ENCODE data around the gene ASIC2. TPM values are rescaled to one million over a fixed set of nuclear protein-coding genes. Genes with fewer than 3 reads are reported as not detected.

Gene ASIC2
- total RNA-seq, 2 experiments from 2014 or later, result not detected

DNA sequence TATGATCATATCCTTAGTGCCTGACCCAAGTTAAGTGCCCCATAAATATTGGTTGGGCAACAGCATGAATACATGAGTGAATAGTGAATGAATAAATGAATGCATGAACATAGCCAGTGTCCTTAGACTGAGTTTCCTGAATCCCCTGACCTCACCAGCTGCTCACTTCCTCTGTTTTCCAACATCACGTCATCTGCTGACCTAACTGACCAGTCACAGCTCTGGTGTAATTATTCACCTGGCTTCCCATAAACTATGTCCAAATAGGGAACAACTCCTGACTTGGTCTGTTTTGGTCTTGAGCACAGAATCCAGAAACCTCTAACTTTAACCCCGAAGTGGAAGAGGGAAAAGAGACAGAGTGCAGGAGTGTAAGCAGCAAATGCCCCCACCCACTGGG lies 83.4 kb downstream of the ASIC2 start:
- Mint-ChIP-seq H3K4me3 (no peak overlapping the region), H3K36me3 (ENCODE audit: low read depth) (no peaks in the 10 kb centered on the region), H3K27me3 (ENCODE audit: low read depth) (peaks cover 3% of the 10 kb centered on the region), H3K4me1 (ENCODE audit: low read depth) (no peaks in the 10 kb centered on the region), H3K9me3 (ENCODE audit: insufficient read depth) (no peaks in the 10 kb centered on the region), H3K27ac (no peak overlapping the region)
- ATAC-seq (no peak), DNase-seq (no peak)
- CTCF ChIA-PET, result no interaction called here
- POLR2A ChIA-PET, result no interaction called here

DNA sequence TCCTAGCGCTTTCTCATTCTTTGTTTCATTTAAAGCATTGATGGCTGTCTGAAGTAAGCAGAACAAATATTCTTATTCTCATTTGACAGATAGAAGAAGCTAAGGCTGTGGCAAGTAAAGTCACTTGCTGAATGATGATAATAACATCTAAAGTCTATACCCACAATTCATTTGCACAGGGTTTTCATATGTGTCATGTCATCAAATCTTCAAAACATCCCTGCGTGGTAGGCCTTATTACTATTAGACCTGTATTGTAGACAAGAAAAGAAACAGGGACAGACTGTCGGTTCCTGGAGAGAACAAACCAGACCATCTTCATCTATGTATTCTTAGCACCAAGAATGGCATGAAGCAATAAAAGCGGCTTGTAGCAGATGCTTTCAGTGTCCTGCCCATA lies 85.9 kb downstream of the ASIC2 start:
- no peak for ATAC-seq
- no peaks in the 10 kb centered on the region for H3K9me3 Mint-ChIP-seq (ENCODE audit: insufficient read depth)
- no peak overlapping the region for H3K27ac Mint-ChIP-seq
- ChIA-PET POLR2A (no interaction called here), CTCF (no interaction called here)
- peaks cover 3% of the 10 kb centered on the region for H3K27me3 Mint-ChIP-seq (ENCODE audit: low read depth)
- no peak for DNase-seq
- H3K36me3 Mint-ChIP-seq (ENCODE audit: low read depth), result no peaks in the 10 kb centered on the region
- H3K4me3 Mint-ChIP-seq, result no peak overlapping the region
- no peaks in the 10 kb centered on the region for H3K4me1 Mint-ChIP-seq (ENCODE audit: low read depth)

DNA sequence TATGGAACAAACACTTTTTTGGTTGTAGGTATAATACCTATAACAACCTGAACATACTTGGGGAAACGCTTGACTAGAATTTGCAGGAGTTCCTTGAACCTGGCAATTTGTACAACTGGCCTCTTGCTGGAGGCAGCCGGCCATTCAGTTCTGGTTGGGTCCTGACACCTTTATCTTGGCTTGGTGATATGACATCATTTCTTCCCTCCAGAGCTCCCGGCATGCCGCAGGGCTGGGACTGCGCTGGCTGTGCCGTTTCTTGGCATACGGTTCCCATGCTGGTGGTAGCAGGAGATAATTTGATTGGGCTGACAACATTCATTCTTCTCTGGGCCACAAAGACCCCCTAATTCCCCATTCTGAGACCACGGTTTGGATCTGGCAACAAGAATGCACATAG lies 87.5 kb downstream of the ASIC2 start:
- Mint-ChIP-seq H3K9me3 (ENCODE audit: insufficient read depth) (no peaks in the 10 kb centered on the region), H3K27me3 (ENCODE audit: low read depth) (peaks cover 3% of the 10 kb centered on the region), H3K4me1 (ENCODE audit: low read depth) (no peaks in the 10 kb centered on the region), H3K4me3 (no peak overlapping the region), H3K36me3 (ENCODE audit: low read depth) (no peaks in the 10 kb centered on the region), H3K27ac (no peak overlapping the region)
- ChIA-PET CTCF (no interaction called here), POLR2A (no interaction called here)
- no peak for DNase-seq
- ATAC-seq, result no peak

DNA sequence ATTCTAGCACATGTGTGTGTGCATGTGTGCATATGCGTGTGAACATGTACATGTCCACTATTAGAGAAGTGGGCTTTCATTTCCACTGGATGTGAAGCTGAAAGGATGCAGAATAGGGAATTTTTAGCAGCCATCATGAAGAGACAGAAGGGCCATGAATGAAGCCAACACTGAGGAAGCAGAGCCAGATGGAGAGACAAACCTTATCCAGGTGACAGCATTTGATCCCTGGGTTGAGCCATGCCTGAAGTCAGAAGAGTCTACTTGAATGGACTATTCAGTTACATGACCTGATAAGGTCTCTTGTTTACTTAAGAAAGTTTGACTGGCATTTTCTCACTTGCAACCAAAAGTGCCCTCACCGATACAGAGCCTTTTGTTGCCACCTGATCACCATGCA lies 88.4 kb downstream of the ASIC2 start:
- DNase-seq (no peak), ATAC-seq (no peak)
- H3K27ac Mint-ChIP-seq, result no peak overlapping the region
- ChIA-PET CTCF (no interaction called here), POLR2A (no interaction called here)
- H3K27me3 Mint-ChIP-seq (ENCODE audit: low read depth), result peaks cover 3% of the 10 kb centered on the region
- no peak overlapping the region for H3K4me3 Mint-ChIP-seq
- no peaks in the 10 kb centered on the region for H3K9me3 Mint-ChIP-seq (ENCODE audit: insufficient read depth)
- H3K4me1 Mint-ChIP-seq (ENCODE audit: low read depth), result no peaks in the 10 kb centered on the region
- H3K36me3 Mint-ChIP-seq (ENCODE audit: low read depth), result no peaks in the 10 kb centered on the region

DNA sequence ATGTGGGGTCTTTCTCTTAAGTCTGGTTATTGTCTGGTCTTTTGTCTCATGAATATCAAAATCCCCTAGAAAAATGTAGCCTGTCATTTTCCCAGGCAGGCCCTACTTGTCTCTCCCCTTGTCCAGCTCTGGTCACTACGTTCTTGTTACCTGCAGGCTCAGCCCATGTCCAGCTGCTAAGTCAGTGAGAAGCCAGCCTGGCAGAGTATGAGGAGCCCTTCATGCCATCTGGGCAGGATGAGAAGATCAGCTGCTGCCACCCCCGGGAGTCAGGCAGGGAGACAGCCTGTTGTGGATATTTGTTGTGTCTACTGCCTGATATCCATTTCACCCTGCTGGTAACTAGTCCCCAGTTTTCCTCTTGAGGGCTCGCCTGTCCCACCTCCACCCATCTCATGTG lies 88.9 kb downstream of the ASIC2 start:
- Mint-ChIP-seq H3K4me1 (ENCODE audit: low read depth) (no peaks in the 10 kb centered on the region), H3K27ac (no peak overlapping the region), H3K36me3 (ENCODE audit: low read depth) (no peaks in the 10 kb centered on the region), H3K27me3 (ENCODE audit: low read depth) (peaks cover 3% of the 10 kb centered on the region), H3K9me3 (ENCODE audit: insufficient read depth) (no peaks in the 10 kb centered on the region), H3K4me3 (no peak overlapping the region)
- CTCF ChIA-PET, result no interaction called here
- DNase-seq (no peak), ATAC-seq (no peak)
- POLR2A ChIA-PET, result no interaction called here

DNA sequence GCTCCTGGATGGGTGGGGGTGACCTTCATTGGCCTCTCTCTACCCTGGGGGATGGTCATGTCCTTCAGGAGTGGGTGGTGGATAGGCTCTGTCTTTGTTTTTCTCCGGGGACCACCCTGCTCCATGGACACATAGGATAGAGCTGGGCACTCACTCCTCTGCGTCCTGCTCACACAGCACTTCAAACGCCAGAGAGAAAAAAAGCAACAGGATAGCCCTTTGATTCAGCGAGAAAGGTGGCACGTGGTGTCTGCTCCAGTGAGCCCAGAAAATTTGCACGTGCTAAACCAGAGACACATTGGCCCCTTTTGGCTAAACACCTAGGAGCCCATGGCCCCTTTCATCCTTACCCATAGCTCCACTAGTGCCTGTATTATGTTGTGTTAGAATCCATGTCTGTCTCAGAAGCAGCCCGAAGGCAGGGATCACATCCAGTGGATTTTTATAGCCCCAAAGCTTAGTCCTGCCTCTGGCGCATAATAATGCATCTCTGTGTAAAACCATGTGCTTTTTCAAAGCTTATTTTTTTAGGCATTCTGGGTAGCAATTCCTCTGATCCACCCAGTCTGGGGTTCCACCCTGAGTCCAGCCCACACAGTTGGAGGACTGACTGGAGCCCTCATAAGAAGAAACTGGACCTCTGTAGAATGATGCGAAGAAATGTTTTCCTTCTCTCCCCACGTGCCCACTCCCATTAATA lies 90.1 kb downstream of the ASIC2 start:
- no peak overlapping the region for H3K4me3 Mint-ChIP-seq
- no peaks in the 10 kb centered on the region for H3K36me3 Mint-ChIP-seq (ENCODE audit: low read depth)
- H3K27ac Mint-ChIP-seq, result no peak overlapping the region
- no peaks in the 10 kb centered on the region for H3K9me3 Mint-ChIP-seq (ENCODE audit: insufficient read depth)
- DNase-seq, result no peak
- no peaks in the 10 kb centered on the region for H3K27me3 Mint-ChIP-seq (ENCODE audit: low read depth)
- ChIA-PET CTCF (no interaction called here), POLR2A (no interaction called here)
- no peaks in the 10 kb centered on the region for H3K4me1 Mint-ChIP-seq (ENCODE audit: low read depth)
- ATAC-seq, result no peak

DNA sequence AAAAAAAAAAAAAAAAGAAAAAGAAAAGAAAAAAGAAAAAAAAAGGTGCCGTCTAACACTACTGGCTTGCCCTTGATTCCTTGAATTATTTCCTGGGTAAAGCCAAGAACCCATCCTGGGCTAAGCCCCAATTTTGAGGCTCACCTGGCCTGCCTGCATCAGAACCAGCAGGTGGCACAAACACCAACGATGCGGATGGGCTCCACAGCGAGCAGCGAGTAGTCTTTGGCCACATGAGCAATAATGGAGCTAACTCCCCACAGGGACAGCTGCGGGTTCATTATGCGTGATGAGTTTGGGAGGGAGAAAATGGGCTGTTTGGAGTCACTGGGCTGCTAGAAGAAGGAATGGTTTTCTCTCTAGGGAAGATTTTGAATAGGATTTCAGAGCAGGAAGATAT lies 91.1 kb downstream of the ASIC2 start:
- Mint-ChIP-seq H3K27me3 (ENCODE audit: low read depth) (no peaks in the 10 kb centered on the region), H3K27ac (no peak overlapping the region), H3K4me3 (no peak overlapping the region), H3K4me1 (ENCODE audit: low read depth) (no peaks in the 10 kb centered on the region), H3K36me3 (ENCODE audit: low read depth) (no peaks in the 10 kb centered on the region), H3K9me3 (ENCODE audit: insufficient read depth) (no peaks in the 10 kb centered on the region)
- CTCF ChIA-PET, result no interaction called here
- DNase-seq, result no peak
- ATAC-seq, result no peak
- POLR2A ChIA-PET, result no interaction called here

DNA sequence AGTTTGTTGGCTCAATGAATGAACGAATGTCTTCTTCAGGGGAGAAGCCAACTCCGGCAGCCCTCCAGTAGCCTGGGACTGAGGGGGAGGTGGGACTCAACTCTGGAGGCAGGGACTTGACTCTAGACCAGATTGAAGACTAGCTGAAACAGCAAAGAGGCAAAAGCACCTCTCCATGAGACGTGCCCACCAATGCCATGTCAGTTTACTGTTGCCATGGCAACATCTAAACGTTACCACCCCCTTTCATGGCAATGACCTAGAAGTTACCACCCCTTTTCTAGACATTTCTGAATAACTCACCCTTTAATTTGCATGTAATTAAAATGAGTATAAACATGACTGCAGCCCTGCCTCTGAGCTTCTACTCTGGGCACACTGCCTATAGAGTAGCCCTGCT lies 91.8 kb downstream of the ASIC2 start:
- ChIA-PET POLR2A (no interaction called here), CTCF (no interaction called here)
- Mint-ChIP-seq H3K4me3 (no peak overlapping the region), H3K4me1 (ENCODE audit: low read depth) (no peaks in the 10 kb centered on the region), H3K27ac (no peak overlapping the region), H3K27me3 (ENCODE audit: low read depth) (no peaks in the 10 kb centered on the region), H3K9me3 (ENCODE audit: insufficient read depth) (no peaks in the 10 kb centered on the region), H3K36me3 (ENCODE audit: low read depth) (no peaks in the 10 kb centered on the region)
- ATAC-seq (no peak), DNase-seq (no peak)

DNA sequence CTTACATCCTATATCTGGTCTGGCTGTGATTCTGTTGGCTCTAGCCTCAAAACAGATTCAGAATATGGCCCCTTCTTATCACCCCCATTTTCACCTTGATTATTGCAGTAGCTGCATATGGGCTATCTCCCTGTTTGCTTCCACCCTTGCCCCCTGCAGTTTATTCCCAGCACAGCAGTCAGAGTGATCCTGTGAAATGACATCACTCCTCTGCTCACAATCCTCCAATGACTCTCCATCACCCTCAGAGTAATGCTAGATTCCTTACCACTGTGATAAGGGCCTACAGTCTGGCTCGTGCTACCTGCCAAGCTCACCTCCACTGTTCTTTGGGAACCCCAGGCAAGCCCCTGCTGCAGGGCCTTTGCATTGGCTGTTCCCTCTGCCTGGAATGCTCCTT lies 92.5 kb downstream of the ASIC2 start:
- no peak for ATAC-seq
- ChIA-PET POLR2A (no interaction called here), CTCF (no interaction called here)
- Mint-ChIP-seq H3K4me3 (no peak overlapping the region), H3K36me3 (ENCODE audit: low read depth) (no peaks in the 10 kb centered on the region), H3K27me3 (ENCODE audit: low read depth) (no peaks in the 10 kb centered on the region), H3K4me1 (ENCODE audit: low read depth) (no peaks in the 10 kb centered on the region), H3K27ac (no peak overlapping the region), H3K9me3 (ENCODE audit: insufficient read depth) (no peaks in the 10 kb centered on the region)
- no peak for DNase-seq

DNA sequence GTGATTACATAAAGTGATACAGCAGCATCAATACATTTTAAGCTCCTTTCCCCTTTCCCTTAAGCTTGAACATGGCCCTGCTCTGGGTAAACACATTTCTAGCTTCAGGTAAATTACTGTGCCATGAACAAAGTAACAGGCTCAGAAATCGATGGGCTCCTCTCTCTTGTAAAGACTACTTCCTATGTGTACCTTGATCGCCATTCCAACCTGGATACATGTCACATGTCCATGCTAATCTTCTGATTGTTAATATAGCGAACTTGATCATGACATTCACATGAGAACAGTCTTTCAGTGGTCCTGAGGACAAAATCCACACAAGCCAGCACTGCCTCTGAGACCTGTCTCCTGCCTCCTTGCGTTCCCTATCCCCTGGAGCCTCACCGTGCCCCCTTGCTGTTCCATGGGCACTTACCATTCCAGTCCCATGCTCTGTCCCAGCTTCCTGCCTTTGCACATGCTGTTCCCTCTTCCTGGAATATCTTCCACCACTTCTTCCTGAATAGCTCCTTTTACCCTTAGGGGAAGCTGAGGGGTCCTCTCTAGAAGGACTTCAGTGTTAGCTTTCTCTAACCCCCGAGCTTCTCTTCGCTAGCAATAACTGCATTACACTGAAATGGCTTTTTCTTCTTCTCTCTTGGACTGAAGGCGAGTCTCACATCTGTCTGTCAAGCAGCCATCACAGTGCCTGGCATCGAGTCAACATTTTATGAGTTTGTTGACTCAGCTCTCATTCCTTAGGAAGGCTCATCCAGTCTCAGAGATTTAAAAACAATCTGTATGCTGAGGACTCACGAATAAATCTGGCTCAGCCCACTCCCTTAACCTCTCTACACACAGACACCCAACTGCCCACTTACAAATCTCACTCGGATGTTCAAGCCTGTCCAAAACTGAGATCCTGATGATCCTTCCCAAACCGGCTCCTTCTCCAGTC lies 93.3 kb downstream of the ASIC2 start:
- CTCF ChIA-PET, result no interaction called here
- no peak for ATAC-seq
- Mint-ChIP-seq H3K36me3 (ENCODE audit: low read depth) (no peaks in the 10 kb centered on the region), H3K4me3 (no peak overlapping the region), H3K4me1 (ENCODE audit: low read depth) (no peaks in the 10 kb centered on the region), H3K27ac (no peak overlapping the region), H3K9me3 (ENCODE audit: insufficient read depth) (no peaks in the 10 kb centered on the region), H3K27me3 (ENCODE audit: low read depth) (no peaks in the 10 kb centered on the region)
- DNase-seq, result no peak
- POLR2A ChIA-PET, result no interaction called here

DNA sequence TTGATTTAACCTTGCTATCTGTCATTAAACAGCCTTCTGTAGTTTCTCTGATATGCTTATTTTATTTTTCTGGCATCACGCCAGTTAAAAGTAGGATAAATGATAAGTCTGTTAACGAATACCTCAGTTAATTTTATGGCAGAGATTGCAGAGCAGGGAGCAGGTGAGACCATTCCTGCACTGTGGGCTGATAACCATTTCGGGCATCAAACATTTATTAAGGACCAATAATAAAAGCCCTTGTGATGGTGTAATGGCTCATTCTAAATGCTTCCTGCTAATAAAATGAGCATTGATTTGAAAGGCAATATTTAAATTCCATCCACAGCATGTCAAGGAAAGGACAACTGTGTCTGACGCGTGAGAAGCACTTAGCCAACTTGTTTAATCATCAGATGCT lies 94.1 kb downstream of the ASIC2 start:
- Mint-ChIP-seq H3K4me3 (no peak overlapping the region), H3K36me3 (ENCODE audit: low read depth) (no peaks in the 10 kb centered on the region), H3K4me1 (ENCODE audit: low read depth) (no peaks in the 10 kb centered on the region), H3K27me3 (ENCODE audit: low read depth) (no peaks in the 10 kb centered on the region), H3K9me3 (ENCODE audit: insufficient read depth) (no peaks in the 10 kb centered on the region), H3K27ac (no peak overlapping the region)
- ChIA-PET POLR2A (no interaction called here), CTCF (no interaction called here)
- ATAC-seq (no peak), DNase-seq (no peak)

DNA sequence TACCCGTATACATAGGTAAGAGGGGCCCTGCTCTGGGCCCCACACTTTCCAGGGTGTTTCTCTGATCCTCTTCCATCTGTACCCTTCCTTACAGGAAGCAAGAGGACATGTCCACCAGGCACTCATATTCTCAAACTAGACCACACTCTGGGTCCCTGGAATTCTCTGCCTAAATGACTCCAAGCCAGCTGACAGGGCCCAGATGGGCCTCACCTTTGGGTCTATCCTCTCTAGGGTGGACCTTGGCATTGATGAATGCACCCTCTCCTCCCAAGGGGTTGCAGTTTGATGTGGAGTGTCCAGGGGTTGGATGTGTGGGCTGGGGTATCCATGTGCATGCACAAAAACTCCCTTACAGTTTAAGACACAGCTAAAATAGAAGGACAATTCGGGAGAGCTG lies 95.8 kb downstream of the ASIC2 start:
- H3K4me3 Mint-ChIP-seq, result no peak overlapping the region
- H3K4me1 Mint-ChIP-seq (ENCODE audit: low read depth), result no peaks in the 10 kb centered on the region
- CTCF ChIA-PET, result no interaction called here
- no peaks in the 10 kb centered on the region for H3K9me3 Mint-ChIP-seq (ENCODE audit: insufficient read depth)
- peaks cover 2% of the 10 kb centered on the region for H3K27me3 Mint-ChIP-seq (ENCODE audit: low read depth)
- H3K36me3 Mint-ChIP-seq (ENCODE audit: low read depth), result no peaks in the 10 kb centered on the region
- POLR2A ChIA-PET, result no interaction called here
- ATAC-seq (no peak), DNase-seq (no peak)
- no peak overlapping the region for H3K27ac Mint-ChIP-seq

DNA sequence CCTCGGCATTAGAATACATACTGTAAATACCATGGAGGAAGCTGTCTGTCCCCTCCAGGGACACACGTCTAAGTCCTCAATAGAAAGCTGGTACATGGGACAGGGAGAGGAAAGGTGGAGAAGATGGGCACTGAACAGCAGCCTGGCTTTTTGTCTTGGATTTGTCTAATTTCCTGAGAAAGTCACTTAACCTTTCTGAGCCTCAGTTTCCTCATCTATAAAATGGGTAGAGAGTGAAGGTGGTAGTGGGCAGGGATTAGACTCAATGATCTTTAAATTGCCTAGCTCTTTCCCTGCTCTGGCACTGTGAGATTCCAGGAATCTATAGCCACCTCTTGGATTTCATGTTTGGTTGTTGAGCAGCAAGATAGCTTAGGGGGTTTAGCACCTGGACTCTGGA lies 96.2 kb downstream of the ASIC2 start:
- H3K4me3 Mint-ChIP-seq, result no peak overlapping the region
- DNase-seq (no peak), ATAC-seq (no peak)
- CTCF ChIA-PET, result no interaction called here
- no peak overlapping the region for H3K27ac Mint-ChIP-seq
- H3K4me1 Mint-ChIP-seq (ENCODE audit: low read depth), result no peaks in the 10 kb centered on the region
- peaks cover 2% of the 10 kb centered on the region for H3K27me3 Mint-ChIP-seq (ENCODE audit: low read depth)
- H3K9me3 Mint-ChIP-seq (ENCODE audit: insufficient read depth), result no peaks in the 10 kb centered on the region
- H3K36me3 Mint-ChIP-seq (ENCODE audit: low read depth), result no peaks in the 10 kb centered on the region
- POLR2A ChIA-PET, result no interaction called here

Data from activated CD8-positive, alpha-beta T cell treated with anti-CD3 and anti-CD28 coated beads, Interleukin-2, amount 10 ng/mL, durations not matched to agents 7 days and 5 days (primary cell).